GM23338 (cell line): ENCODE data around the gene YWHAB. TPM values are rescaled to one million over a fixed set of nuclear protein-coding genes. Genes with fewer than 3 reads are reported as not detected.

Source experiments
- ATAC-seq: fragments of 200-7000 bp; cut with Tn5 transposase; 3 replicates; pipeline ENCODE4 v1.9.1; 2020
- DNase-seq: peaks from one replicate; pipeline ENCODE4 v3.0.0-alpha.2; 2015; ENCODE audit warnings: low spot score
- H2AFZ ChIP-seq: fragments of 200-600 bp; sonication (generic); 2 replicates; pipeline ENCODE4 v1.8.0; 2016; ENCODE audit warnings: antibody characterized with exemption, mild to moderate bottlenecking, moderate library complexity
- H3F3A ChIP-seq: fragments of 200-600 bp; sonication (generic); replicated peaks from 2 replicates; pipeline ENCODE4 v1.8.0; 2017; ENCODE audit warnings: antibody characterized with exemption, mixed run types, low read depth
- H3K27ac ChIP-seq: fragments of 200-600 bp; sonication (generic); 2 replicates; pipeline ENCODE4 v1.6.1; 2016; ENCODE audit warnings: low read depth
- H3K27me3 ChIP-seq: fragments of 200-600 bp; sonication (generic); 2 replicates; pipeline ENCODE4 v1.8.0; 2016; ENCODE audit warnings: mild to moderate bottlenecking, mixed run types, moderate library complexity; ENCODE audit not compliant: insufficient read depth
- H3K36me3 ChIP-seq: fragments of 200-600 bp; sonication (generic); 2 replicates; pipeline ENCODE4 v1.8.0; 2016; ENCODE audit warnings: mild to moderate bottlenecking; ENCODE audit not compliant: insufficient read depth
- H3K4me1 ChIP-seq: fragments of 200-600 bp; sonication (generic); 2 replicates; pipeline ENCODE4 v1.8.0; 2016; ENCODE audit warnings: mild to moderate bottlenecking, moderate library complexity; ENCODE audit not compliant: insufficient read depth
- H3K4me2 ChIP-seq: fragments of 200-600 bp; sonication (generic); 2 replicates; pipeline ENCODE4 v1.7.1; 2017; ENCODE audit warnings: mixed run types
- H3K4me3 ChIP-seq: fragments of 200-600 bp; sonication (generic); 2 replicates; pipeline ENCODE4 v1.6.1; 2016; ENCODE audit warnings: mixed run types
- H3K79me2 ChIP-seq: fragments of 200-600 bp; sonication (generic); replicated peaks from 2 replicates; pipeline ENCODE4 v1.8.0; 2017; ENCODE audit warnings: mild to moderate bottlenecking; ENCODE audit not compliant: insufficient read depth
- H3K9me2 ChIP-seq: fragments of 200-600 bp; sonication (generic); 2 replicates; pipeline ENCODE4 v1.8.0; 2017; ENCODE audit not compliant: insufficient read depth
- H4K20me1 ChIP-seq: fragments of 200-600 bp; sonication (generic); replicated peaks from 2 replicates; pipeline ENCODE4 v1.8.0; 2017; ENCODE audit warnings: mild to moderate bottlenecking; ENCODE audit not compliant: insufficient read depth
- H3K27ac Mint-ChIP-seq: 2 replicates; pipeline ENCODE4 v1.8.0; 2020; ENCODE audit warnings: inconsistent platforms, mild to moderate bottlenecking, moderate library complexity, mixed read lengths
- H3K27me3 Mint-ChIP-seq: 3 replicates; pipeline ENCODE4 v1.8.0; 2022; ENCODE audit warnings: low read depth, mild to moderate bottlenecking, moderate library complexity, mixed read lengths, inconsistent platforms; ENCODE audit not compliant: insufficient read depth, poor library complexity
- H3K36me3 Mint-ChIP-seq: 3 replicates; pipeline ENCODE4 v1.8.0; 2021; ENCODE audit warnings: low read depth, mild to moderate bottlenecking, inconsistent platforms, moderate library complexity, mixed read lengths
- H3K4me1 Mint-ChIP-seq: 3 replicates; pipeline ENCODE4 v1.8.0; 2020; ENCODE audit warnings: mild to moderate bottlenecking, inconsistent platforms, mixed read lengths
- H3K4me3 Mint-ChIP-seq: 3 replicates; pipeline ENCODE4 v1.8.0; 2021; ENCODE audit warnings: moderate library complexity, mild to moderate bottlenecking, inconsistent platforms, mixed read lengths
- H3K9me3 Mint-ChIP-seq: 3 replicates; pipeline ENCODE4 v1.8.0; 2020; ENCODE audit warnings: moderate library complexity, mild to moderate bottlenecking, inconsistent platforms, mixed read lengths
- CTCF ChIP-seq, 2 experiments: fragments of 200-600 bp in 1 of 2; sonication (generic) in 1 of 2; conservative IDR thresholded peaks; 2 replicates each; pipeline versions ENCODE4 v1.5.1 to v1.6.1; 2016 to 2017; ENCODE audit warnings: antibody characterized with exemption in 2 of 2, low read depth in 2 of 2, mild to moderate bottlenecking in 2 of 2, moderate library complexity in 1 of 2
- EZH2 ChIP-seq: fragments of 200-600 bp; sonication (generic); IDR thresholded peaks from one replicate; pipeline ENCODE4 v1.8.0; 2017; ENCODE audit warnings: antibody characterized with exemption, mild to moderate bottlenecking, low read depth; ENCODE audit not compliant: unreplicated experiment
- JUNB ChIP-seq: IDR thresholded peaks from one replicate; pipeline ENCODE4 v1.6.1; 2016; ENCODE audit warnings: antibody characterized with exemption; ENCODE audit not compliant: unreplicated experiment
- NANOG ChIP-seq: IDR thresholded peaks from 2 replicates; pipeline ENCODE4 v1.6.1; 2016; ENCODE audit warnings: antibody characterized with exemption, borderline replicate concordance
- POLR2AphosphoS5 ChIP-seq: IDR thresholded peaks from 2 replicates; pipeline ENCODE4 v1.6.1; 2016; ENCODE audit warnings: antibody characterized with exemption, low read depth
- REST ChIP-seq: IDR thresholded peaks from one replicate; pipeline ENCODE4 v1.6.1; 2018; ENCODE audit warnings: antibody characterized with exemption; ENCODE audit not compliant: unreplicated experiment
- ZNF331 ChIP-seq: fragments of 250-450 bp; sonication (Bioruptor Pico); IDR thresholded peaks from 2 replicates; pipeline ENCODE4 v1.5.0; 2020; ENCODE audit warnings: low read depth, mild to moderate bottlenecking, moderate library complexity
- ZNF462 ChIP-seq: fragments of 250-450 bp; sonication (Bioruptor Pico); IDR thresholded peaks from 2 replicates; pipeline ENCODE4 v1.5.0; 2020; ENCODE audit warnings: mild to moderate bottlenecking, moderate library complexity
- polyA plus RNA-seq: library from polyadenylated mRNA; unstranded; fragments of >200 nt; fragmentation: Nextera tagmentation; extraction: Ambion mirVana; gene quantifications from 2 replicates; pipeline ENCODE4 v1.2.1, GENCODE V29; 2016
- total RNA-seq: library from RNA; depleted of rRNA; stranded (reverse); fragments of >200 nt; shearing (Covaris generic); gene quantifications from 2 replicates; pipeline ENCODE4 v1.2.3, GENCODE V29; 2014

YWHAB gene
- total and polyA plus RNA-seq, 2 experiments from 2014 or later = 121 to 519 TPM

GRCh38 chr20:44849703-44850102, 35.8 kb upstream of the YWHAB start:
- Mint-ChIP-seq H3K27ac (no peak overlapping the region), H3K36me3 (no peaks in the 10 kb centered on the region), H3K27me3 (peaks cover 1% of the 10 kb centered on the region), H3K4me3 (no peak overlapping the region), H3K9me3 (peaks cover 6% of the 10 kb centered on the region; the same call in 2 of the 3 replicates), H3K4me1 (peaks cover 19% of the 10 kb centered on the region)
- ATAC-seq (peak; percentile 45), DNase-seq (no peak)
- Histone ChIP-seq H3K27me3 (no peaks in the 10 kb centered on the region), H3F3A (no peaks in the 10 kb centered on the region), H2AFZ (no peak overlapping the region), H3K4me3 (no peak overlapping the region), H3K36me3 (no peaks in the 10 kb centered on the region), H3K27ac (no peak overlapping the region), H3K4me1 (peaks cover 9% of the 10 kb centered on the region), H3K79me2 (no peaks in the 10 kb centered on the region), H4K20me1 (no peaks in the 10 kb centered on the region), H3K9me2 (no peaks in the 10 kb centered on the region), H3K4me2 (no peak overlapping the region)
- TF ChIP-seq POLR2AphosphoS5 (no peak), JUNB (no peak), ZNF462 (CRISPR knock-in tag) (no peak), CTCF (conservative IDR thresholded peaks at IDR 0.05; ENCODE audit: low read depth in 2 of 2) (peak; percentile 18 to 31; a peak in 2 of 4 replicates), REST (no peak), NANOG (no peak), ZNF331 (CRISPR knock-in tag) (no peak), EZH2 (no peak)
